IMR-90 (cell line): Measurements from ENCODE around the gene ACSM6. TPM values are rescaled to one million over a fixed set of nuclear protein-coding genes. Genes with fewer than 3 reads are reported as not detected.

ENCODE experiments used
- CTCF ChIP-seq: conservative IDR thresholded peaks from 2 replicates; pipeline ENCODE4 v1.5.1; 2012; ENCODE audit warnings: mild to moderate bottlenecking, low read depth, low read length, improper control_type of control experiment
- POLR2A ChIP-seq: IDR thresholded peaks from 2 replicates; pipeline ENCODE4 v1.6.1; 2012; ENCODE audit warnings: mild to moderate bottlenecking, low read depth, low read length
- polyA plus RNA-seq, 3 experiments: library from polyadenylated mRNA; depleted of rRNA; stranded (reverse); fragments of >200 nt; gene quantifications; 2 replicates each; pipeline ENCODE4 v1.2.3, GENCODE V29; 2012; ENCODE audit warnings: low replicate concordance in 1 of 3
- total RNA-seq: library from RNA; depleted of rRNA; stranded (reverse); fragments of >200 nt; gene quantifications from 2 replicates; pipeline ENCODE4 v1.2.3, GENCODE V29; 2012

ACSM6 gene
- total and polyA plus RNA-seq, 2 of the 4 experiments (the other 2 are of a cell fraction): not detected

- TF ChIP-seq CTCF: no peak
- peak; percentile 48; the same call in 1 of the 2 replicates for TF ChIP-seq POLR2A
Measured at GRCh38 chr10:95247200-95247880, 53.3 kb downstream of the ACSM6 start (continued).
